HG03064 (cell line): Measurements from ENCODE around the gene OR4K5.
"Not testable (repeated sequence)": the region's sequence is repeated elsewhere in the genome, so short reads cannot be mapped to it uniquely, and the experiment has no call there.

Experiments
- ATAC-seq: cut with Tn5 transposase; IDR thresholded peaks from one replicate; pipeline ENCODE4 v1.9.1; 2021; ENCODE audit warnings: low read depth; ENCODE audit not compliant: unreplicated experiment

Gene OR4K5

GRCh38 chr14:19920021-19920657 lies at the start of gene OR4K5:
OR4K5 (plus strand) TSS chr14:19920607; CDS start chr14:19920607, 0 bp downstream.
- no peak for ATAC-seq

- ATAC-seq, result no peak
These were observed 47.2 kb upstream of the OR4K5 start for GRCh38 chr14:19873178-19873577.

DNA sequence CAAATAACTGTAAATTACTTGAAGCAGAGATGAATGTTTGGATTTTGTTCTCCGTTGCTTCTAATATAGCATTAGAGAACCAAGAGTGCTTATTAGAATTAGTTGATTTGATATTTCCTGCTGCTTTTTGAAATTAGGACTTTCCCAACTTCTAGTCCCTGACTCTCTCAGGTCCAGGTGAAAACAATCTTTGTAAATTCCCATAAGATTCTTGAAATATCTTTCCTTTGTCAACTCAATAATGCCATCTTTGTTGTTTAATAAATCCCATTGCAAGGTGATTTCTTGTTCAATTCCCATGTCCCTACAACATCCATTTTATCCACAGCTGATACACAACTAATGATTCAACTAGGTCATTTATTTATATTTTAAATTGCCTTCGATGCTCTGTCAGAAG lies 45.6 kb upstream of the OR4K5 start, which contains the start of gene OR4K2:
TSS of gene OR4K2 (plus strand) at position 301 of the 400 bp plus-strand sequence. CDS start 1,126 bp downstream, outside the sequence.
- no peak for ATAC-seq

GRCh38 chr14:19878029-19878642 lies 42.3 kb upstream of the OR4K5 start:
- ATAC-seq, result no peak

GRCh38 chr14:19895282-19895681 lies 25.1 kb upstream of the OR4K5 start:
- no peak for ATAC-seq

DNA sequence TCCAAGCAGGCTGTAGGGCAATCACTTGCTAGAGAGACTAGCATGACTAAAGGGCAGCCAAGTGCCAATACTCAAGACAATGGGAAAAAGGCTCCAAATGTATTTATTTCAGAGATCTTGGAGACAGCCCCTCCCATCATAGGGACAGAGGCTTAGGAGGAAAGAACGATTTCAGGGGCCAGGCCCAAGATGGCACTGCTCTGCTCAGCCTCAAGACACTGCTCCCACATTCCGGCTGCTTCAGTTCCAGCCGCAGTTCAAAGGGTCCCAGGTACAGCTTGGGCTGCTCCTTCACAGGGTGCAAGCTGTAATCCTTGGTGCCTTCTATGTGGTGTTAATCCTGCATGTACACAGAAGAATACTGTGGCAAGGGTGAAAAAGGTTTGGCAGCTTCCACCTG lies 19.4 kb upstream of the OR4K5 start:
- ATAC-seq, result no peak

DNA sequence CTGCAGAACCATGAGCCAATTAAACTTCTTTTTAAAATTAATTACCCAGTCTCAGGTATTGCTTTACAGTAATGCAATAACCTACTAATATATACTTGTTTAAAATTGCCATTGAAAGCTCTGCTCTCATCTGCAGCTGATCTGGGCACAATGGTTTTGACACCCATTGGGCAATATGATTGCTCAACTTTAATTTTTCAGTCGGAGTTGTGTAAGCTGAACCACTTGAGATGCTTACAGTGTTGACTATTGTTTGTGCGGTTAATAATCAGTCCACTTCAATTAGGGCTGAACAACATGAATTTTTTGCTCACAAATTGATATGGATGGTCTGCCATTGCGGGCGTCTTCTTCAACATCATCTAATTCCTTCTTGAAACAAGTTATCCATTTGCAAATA lies 18.0 kb upstream of the OR4K5 start:
- ATAC-seq, result no peak

DNA sequence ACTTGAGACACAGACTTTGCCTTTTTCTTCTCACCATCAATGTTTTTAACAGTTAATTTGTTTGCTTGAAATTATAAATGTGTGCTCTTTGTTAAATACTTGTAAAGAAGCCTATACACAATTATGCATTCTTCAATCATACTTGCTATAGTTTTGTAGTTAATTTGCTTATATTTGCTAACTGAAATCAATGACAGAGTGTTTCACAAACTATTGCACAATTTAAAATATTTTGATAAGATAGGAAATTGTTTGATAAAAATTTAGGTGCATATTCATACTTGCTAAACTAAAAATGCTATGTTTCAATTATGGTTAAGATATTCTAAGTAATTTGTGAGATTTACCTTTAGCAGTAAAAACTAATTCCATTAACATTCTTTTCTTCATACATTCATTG lies 13.7 kb upstream of the OR4K5 start:
- ATAC-seq, result no peak

GRCh38 chr14:19911114-19911513 lies 9.3 kb upstream of the OR4K5 start:
- no peak for ATAC-seq

- no peak for ATAC-seq
These were observed 3.2 kb upstream of the OR4K5 start for GRCh38 chr14:19917243-19917642.

DNA sequence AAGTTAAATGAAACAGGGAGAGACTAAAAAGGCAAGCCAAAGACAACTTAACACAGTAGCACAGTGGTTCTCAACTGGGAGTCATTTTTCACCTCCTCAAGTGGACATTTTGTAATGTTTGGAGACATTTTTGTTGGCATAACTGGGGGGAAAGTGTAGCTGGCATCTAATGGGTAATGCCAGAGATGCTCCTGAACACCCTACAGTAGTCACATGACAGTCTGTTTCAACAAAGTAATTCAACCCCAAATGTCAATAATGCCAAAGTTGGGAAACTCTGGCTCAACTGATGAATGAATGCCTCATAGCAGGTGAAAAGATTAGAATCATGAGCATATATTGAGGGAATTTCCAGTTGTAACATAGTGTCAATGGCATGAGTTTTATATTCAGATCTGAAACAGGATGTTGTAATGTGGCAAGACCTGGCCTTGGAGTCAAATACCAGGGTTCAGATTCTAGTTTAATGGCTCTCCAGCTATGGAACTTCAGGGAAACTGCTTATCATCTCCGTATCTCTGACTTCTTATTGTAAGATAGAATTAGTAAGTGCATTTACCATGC lies 2.4 kb upstream of the OR4K5 start:
- ATAC-seq, result no peak

GRCh38 chr14:19918553-19919264 lies 1.7 kb upstream of the OR4K5 start:
- ATAC-seq, result no peak

DNA sequence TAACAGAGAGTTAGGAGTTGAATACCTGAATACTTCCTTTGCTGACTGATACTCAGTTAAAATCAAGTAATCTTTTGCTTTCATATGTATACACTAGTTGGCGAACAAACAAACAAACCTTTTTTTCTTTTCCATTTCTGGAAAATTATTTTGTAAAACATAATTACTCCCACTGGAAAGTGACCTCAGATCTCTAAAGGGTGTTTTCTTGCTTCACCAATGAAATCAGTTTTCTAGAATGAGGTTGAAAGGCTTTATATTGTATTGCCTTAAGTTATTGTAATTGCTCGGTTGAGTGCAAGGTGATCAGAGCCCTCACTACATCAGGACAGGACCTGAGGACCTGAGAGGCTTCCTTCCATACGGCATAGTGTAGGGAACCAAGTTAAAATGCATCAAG lies 10.2 kb downstream of the OR4K5 start, which contains the start of gene OR4K1:
TSS of gene OR4K1 (plus strand) at position 301 of the 400 bp plus-strand sequence. CDS start 4,750 bp downstream, outside the sequence.
- ATAC-seq, result no peak

GRCh38 chr14:19941668-19942067 lies 21.3 kb downstream of the OR4K5 start:
- ATAC-seq, result no peak

GRCh38 chr14:19947413-19948090 lies 27.1 kb downstream of the OR4K5 start:
- ATAC-seq, result no peak

GRCh38 chr14:19949218-19949617 lies 28.8 kb downstream of the OR4K5 start:
- no peak for ATAC-seq

GRCh38 chr14:19969735-19970134 lies 49.3 kb downstream of the OR4K5 start:
- ATAC-seq, result not testable (repeated sequence)
